ENCODE results near the gene NFKBIZ.
A peak's percentile ranks its signal among the peaks of the same experiment; 100 is the strongest.
"Not testable (repeated sequence)": the region's sequence is repeated elsewhere in the genome, so short reads cannot be mapped to it uniquely, and the experiment has no call there.

NFKBIZ gene

DNA sequence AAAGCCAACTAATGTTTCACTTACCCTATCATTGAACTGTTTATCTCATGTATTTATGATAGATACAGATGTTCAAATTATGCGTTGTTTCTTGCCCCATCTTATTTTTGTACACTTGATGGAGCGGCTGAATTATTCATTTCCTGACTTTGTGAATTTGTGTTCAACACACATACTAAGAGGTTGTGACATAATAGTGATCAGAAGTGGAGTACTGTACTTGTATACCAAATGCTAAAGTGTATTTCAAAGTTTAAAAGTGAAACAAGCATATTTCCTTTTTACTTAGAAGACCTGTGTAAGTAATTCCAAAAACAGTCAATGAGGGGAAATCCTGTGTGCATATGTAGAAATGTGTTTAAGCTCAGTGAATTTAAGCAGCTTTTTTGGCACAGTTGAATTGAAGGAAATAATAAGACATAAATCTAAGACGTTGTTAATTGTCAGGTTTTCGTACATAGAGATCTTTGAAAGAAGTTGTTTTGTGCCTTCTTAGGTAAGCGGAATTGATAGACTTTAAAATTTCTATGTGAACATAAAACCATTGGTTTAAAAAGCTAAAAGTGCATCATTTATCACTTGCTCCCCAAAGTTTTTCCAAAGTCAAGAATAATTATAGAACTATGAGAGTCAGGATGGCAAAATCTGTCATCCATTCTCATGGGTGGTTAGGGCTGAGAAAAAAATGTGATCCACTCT, 1.9 kb downstream of the NFKBIZ start:
- no peak for DNase-seq (ENCODE audit: low read depth)

- DNase-seq (ENCODE audit: low read depth), result no peak
Measured at GRCh38 chr3:101851850-101852714, 2.8 kb downstream of the NFKBIZ start.

DNA sequence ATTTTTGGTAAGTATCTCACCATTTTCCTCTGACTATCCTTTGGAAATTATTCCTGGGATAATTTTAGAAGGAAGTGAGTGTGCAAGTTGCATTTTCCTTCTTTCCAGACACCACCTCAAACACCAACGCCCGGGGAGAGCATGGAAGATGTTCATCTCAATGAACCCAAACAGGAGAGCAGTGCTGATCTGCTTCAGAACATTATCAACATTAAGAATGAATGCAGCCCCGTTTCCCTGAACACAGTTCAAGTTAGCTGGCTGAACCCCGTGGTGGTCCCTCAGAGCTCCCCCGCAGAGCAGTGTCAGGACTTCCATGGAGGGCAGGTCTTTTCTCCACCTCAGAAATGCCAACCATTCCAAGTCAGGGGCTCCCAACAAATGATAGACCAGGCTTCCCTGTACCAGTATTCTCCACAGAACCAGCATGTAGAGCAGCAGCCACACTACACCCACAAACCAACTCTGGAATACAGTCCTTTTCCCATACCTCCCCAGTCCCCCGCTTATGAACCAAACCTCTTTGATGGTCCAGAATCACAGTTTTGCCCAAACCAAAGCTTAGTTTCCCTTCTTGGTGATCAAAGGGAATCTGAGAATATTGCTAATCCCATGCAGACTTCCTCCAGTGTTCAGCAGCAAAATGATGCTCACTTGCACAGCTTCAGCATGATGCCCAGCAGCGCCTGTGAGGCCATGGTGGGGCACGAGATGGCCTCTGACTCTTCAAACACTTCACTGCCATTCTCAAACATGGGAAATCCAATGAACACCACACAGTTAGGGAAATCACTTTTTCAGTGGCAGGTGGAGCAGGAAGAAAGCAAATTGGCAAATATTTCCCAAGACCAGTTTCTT, 3.9 kb downstream of the NFKBIZ start:
- no peak for DNase-seq (ENCODE audit: low read depth)

DNA sequence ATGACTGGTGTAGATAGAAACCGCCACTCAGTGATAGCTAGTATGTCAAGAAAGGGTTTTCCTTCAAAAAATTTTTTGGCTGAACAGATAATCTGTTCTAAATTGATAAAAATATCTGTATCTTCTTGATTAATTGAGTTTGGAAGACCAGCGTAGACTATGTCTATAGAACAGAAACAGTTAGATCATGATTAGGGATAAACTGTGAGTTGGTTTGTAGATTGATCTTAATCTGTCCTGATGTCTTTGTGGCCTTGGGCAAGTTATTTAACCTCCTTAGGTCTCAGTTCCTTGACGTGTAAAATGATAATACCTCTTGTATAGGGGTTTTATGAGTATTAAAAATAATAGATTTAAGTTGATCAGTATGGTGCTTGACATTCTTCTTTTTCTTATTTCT, 4.7 kb downstream of the NFKBIZ start:
- DNase-seq (ENCODE audit: low read depth), result no peak

DNA sequence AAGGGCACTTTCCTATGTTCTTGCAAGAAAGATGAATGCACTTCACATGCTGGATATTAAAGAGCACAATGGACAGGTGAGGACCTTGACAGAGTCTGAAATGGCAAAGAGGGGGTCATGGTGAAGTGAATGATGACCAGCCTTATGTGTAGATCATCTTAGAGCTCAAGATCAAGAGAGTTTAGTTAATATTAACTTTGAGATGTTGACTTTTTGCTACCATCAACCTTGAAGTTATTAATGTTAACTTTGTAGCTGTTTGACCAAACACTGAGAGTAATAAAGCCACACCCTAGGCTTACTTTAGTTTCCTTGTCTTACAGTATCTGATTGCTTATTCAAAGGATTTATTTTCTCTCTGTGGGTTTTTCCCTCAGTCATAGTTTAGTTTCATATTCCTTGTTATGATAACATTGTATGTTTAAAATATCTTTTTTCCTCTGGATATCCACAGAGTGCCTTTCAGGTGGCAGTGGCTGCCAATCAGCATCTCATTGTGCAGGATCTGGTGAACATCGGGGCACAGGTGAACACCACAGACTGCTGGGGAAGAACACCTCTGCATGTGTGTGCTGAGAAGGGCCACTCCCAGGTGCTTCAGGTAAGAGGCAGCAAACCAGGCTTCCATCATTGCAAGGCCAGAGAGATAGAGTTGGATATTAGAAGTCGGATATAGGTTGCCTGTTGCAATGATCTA, 5.4 kb downstream of the NFKBIZ start:
- DNase-seq (ENCODE audit: low read depth), result no peak

DNA sequence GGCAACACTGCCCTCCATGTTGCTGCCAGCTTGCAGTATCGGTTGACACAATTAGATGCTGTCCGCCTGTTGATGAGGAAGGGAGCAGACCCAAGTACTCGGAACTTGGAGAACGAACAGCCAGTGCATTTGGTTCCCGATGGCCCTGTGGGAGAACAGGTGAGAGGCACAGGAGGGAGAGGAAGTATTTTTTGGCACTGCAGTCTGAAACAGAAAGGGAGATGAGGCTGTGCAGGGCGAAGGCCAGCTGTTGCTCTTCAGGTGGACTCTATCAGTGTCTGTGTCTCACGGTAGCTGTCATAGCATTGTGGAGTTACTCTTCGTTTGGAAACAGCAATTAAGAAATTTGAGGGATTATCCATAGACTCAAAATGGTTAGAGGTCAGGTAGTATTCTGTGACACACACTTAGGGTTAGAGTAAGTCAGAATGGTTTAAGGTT, 8.0 kb downstream of the NFKBIZ start:
- no peak for DNase-seq (ENCODE audit: low read depth)

GRCh38 chr3:101858464-101859030, 9.2 kb downstream of the NFKBIZ start:
- DNase-seq (ENCODE audit: low read depth), result no peak

- no peak for DNase-seq (ENCODE audit: low read depth)
Measured at GRCh38 chr3:101859882-101860448, 10.7 kb downstream of the NFKBIZ start.

GRCh38 chr3:101861212-101861788, 12.0 kb downstream of the NFKBIZ start:
- no peak for DNase-seq (ENCODE audit: low read depth)

- no peak for DNase-seq (ENCODE audit: low read depth)
Measured at GRCh38 chr3:101861789-101862415, 12.6 kb downstream of the NFKBIZ start.

DNA sequence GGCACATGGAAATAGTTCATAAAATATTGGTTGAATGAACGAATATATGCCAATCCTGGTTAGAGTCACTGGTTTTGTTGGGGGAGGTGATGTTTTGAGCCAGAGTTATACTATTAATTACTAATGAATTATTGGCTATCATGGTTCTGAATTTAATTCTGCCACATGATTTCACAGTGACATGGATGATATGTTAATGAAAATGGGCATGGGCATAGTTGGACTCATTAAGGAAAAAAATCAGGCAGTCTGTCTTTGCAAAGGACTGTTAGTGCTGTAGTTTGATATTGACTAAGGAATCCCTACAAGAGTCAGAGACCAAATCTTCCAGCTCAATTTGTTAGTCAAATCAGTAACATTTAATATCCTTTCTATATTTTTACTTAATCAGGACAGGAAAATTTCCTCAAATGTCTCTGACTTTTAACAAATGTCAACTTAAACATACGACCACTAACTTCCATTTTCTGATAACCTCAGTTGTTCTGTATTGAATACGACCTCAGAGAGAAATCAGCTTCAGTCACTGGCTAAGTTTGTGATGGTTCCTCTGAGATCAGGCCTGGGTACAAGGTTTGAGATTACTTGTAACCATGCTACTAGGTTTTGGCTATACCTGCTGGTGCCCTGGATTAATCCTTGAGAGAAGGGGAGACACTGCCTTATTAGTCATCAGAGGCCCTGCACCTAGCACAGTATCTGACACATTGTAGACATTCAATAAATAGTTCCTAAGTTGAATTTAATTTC, 13.3 kb downstream of the NFKBIZ start:
- DNase-seq (ENCODE audit: low read depth), result no peak

DNA sequence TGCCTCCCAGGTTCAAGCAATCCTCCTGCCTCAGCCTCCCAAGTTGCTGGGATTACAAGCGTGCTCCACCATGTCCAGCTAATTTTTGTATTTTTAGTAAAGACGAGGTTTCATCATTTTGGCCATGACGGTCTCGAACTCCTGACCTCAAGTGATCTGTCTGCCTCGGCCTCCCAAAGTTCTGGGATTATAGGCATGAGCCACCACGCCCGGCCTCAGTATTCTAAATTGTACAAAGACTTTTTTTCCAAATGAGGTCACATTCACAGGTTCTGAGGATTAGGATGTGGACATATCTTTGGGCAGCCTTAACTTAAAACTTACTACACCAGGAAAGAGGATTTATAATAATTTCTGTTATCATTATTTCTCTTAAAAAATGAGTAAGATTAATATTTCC, 15.6 kb downstream of the NFKBIZ start:
- not testable (repeated sequence) for DNase-seq (ENCODE audit: low read depth)

DNA sequence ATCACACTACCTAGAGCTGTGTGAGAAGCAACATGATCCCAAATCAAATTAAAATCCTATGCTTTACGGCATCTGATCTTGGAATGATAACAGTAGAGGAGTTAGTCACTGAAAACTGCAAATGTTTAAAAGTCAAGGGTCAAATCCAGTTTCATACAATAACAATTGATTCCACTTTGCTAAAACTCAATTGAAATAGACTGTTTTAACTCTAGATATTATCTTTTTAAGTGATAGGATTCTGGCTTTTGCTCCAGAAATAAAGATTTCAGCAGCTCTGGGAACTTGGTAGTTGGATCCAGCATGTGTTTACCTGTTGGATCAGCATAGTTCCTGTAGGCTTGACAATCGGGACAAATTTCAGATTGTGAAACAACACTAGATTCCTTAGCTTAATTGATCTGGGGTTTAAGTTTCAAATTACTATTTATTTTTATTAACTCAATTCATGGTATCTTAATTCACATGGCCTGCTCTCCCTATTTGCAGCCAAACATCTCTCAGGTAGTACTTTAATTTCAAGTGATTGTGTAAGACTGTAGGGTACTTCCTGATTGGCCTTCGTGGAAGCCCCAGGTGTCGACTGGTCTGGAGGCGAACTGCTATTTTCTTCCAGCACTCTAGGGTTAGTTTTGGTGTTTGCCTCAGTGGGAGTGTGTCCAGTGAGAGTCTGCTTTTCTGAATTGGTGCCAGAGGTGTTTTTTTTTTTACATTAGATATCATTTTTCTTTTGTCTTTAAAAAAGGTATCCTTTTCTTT, 16.6 kb downstream of the NFKBIZ start:
- no peak for DNase-seq (ENCODE audit: low read depth)

DNA sequence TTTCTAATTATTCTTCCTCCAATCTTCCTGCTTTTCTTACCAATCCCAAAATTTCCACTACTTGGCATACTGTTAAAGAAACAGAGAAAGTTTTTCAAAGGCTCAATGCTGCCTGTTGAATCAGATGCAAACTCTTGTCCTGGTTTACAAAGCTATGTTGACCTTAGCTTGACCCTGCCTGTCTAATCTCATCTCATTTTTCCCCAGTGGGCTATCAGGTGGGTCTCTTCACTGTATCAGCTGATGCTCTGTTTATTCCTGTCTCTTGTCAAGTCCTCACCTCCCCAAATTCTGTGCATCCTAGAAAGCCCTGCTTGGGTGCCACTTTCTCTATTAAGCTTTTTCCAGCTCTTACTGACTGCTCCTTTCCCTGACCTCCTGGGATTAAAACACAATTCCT, 18.2 kb downstream of the NFKBIZ start:
- DNase-seq (ENCODE audit: low read depth), result no peak

- no peak for DNase-seq (ENCODE audit: low read depth)
Measured at GRCh38 chr3:101867996-101868395, 18.7 kb downstream of the NFKBIZ start.

DNA sequence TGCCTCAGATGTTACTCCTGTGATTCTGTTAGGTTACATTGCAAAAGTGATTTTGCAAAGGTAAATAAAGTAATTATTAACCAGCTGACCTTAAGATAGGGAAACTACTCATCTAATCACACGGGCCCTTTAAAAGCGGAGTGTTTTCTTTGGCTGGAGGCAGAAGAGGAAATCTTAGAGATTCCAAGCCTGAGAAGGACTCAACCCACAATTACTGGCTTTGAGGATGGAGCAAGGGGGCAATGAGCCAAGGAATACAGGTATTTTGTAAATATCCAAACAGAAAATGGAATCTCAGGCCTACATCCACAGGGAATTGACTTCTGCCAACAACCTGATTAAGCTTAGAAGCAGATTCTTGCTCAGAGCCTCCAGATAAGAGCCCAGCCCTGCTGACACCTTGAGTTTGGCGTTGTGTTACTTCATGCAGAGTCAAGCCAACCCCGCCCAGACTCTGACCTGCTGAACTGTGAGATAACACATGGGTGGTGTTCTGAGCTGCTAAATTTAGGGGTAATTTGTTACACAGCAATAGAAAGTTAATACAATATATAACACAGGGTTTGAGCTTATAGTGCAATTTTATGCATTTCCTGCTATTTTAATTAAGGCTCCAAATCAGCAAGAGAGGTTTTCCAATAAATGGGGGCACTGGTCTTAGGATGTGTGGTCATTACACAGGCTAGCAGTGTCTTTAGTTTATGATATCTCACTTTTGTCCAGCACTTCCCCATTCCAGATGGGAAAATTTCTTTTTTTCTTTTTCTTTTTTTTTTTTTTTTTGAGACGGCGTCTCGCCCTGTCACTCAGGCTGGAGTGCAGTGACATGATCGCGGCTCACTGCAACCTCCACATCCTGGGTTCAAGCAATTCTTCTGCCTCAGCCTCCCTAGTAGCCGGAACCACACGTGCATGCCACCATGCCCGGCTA, 19.5 kb downstream of the NFKBIZ start:
- no peak for DNase-seq (ENCODE audit: low read depth)

DNA sequence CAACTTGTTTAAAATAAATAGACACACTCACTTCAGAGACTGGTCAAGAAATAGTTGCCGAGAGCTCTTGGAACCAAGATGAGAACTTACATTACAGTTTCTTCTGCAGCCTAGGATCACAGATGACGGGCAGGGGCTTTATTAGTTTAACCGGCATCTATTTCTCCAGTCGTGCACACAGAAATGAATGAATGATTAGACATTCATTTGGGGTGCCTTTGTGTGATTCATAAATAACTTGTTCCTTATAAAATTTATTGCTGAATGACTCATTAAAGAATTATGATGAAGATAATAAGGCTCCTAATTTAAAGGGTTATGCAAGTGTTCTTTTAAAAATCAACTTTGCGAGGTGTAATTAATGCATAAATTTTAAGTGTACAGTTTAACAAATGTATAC, 20.8 kb downstream of the NFKBIZ start:
- DNase-seq (ENCODE audit: low read depth), result no peak

DNA sequence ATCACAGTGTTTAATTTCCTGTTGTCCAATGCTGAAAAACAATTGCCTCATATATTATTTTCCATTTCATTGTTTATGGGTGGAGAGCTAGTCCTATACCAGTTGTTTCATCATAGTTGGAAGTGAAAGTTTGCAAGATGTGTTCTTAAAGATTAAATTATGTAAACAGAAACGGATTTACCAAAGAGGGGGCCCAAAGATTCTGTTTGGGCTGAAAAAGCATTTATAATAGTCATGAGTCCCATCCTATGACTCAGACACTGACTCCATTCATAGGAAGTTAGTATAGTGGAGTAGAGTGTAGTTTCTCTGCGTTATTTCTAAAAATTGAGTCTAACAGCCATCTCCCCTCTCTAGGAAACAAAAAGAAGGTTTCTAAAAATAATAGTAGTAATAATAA, 24.3 kb downstream of the NFKBIZ start:
- DNase-seq (ENCODE audit: low read depth), result peak; percentile 28
